ENCODE data around the gene TMEM8B. TPM values are rescaled to one million over a fixed set of nuclear protein-coding genes. Genes with fewer than 3 reads are reported as not detected.
A peak's percentile ranks its signal among the peaks of the same experiment; 100 is the strongest.

TMEM8B gene
- total RNA-seq, 2 experiments from 2014 or later: 6.2 to 6.6 TPM

DNA sequence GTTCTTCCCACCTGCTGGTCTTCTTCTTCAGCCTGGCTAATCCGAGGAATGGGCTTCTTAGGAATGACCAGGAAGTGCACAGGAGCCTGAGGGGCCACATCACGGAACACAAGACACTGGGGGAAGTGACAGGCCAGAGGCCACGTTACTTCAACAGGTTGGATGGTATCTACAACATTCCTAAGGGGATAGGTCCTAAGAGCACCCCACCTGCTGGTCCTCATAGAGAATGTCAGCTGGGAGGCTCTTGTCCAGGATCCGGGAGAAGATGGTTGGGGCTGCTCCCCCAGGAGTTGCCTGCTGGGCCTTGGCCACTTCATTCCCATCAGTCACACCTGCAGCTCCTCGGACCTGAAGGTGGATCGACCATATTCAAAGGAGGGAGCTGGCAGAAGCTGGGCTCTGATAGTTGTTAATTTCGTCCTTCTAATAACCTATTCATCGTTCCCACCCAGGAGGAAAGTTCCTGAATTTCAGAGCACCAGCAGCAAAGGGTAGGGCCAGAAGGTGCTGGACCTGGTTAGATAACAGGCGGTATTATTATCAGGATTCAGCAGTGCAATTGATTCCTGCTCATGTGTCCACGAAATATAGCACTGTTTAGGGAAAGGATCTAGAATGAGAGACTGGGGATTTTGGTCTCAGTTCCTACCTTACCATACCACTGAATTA lies 15.5 kb upstream of the TMEM8B start:
- H3K4me3 Mint-ChIP-seq: peak overlapping the region; percentile 92
- no peak overlapping the region for H3K27ac Mint-ChIP-seq
- no peaks in the 10 kb centered on the region for H3K27me3 Mint-ChIP-seq (ENCODE audit: low read depth)
- no peak for DNase-seq
- H3K4me1 Mint-ChIP-seq (ENCODE audit: low read depth): peaks cover 28% of the 10 kb centered on the region
- intact Hi-C loops (cut with micrococcal nuclease): loop anchor here (2.0 to 5.0 kb wide), 3 partner anchors 23 to 444 kb away; partner anchors contain the start of genes GNE and NPR2
- no peaks in the 10 kb centered on the region for H3K9me3 Mint-ChIP-seq
- CTCF ChIA-PET: interaction anchor here (1.0 to 2.3 kb wide), 7 partner anchors 12 to 197 kb away, joined by 3 to 15 read pairs (median 4); partner anchors contain the start of genes CREB3, FAM221B, GBA2 and RGP1
- no peaks in the 10 kb centered on the region for H3K36me3 Mint-ChIP-seq (ENCODE audit: low read depth)

- Mint-ChIP-seq H3K36me3 (ENCODE audit: low read depth) (no peaks in the 10 kb centered on the region), H3K9me3 (no peaks in the 10 kb centered on the region), H3K27ac (peak overlapping the region; percentile 86), H3K27me3 (ENCODE audit: low read depth) (no peaks in the 10 kb centered on the region), H3K4me3 (peak overlapping the region; percentile 92), H3K4me1 (ENCODE audit: low read depth) (peaks cover 28% of the 10 kb centered on the region)
- intact Hi-C loops (cut with micrococcal nuclease): loop anchor here (2.0 to 5.0 kb wide), 2 partner anchors 57 to 443 kb away; partner anchors contain the start of gene GNE
- CTCF ChIA-PET: interaction anchor here (0.5 to 2.3 kb wide), 10 partner anchors 11 to 198 kb away, joined by 3 to 15 read pairs (median 4); partner anchors contain the start of genes CREB3, FAM221B, GBA2 and RGP1
- DNase-seq: peak; percentile 55
Measured at GRCh38 chr9:35814106-35814840, 14.8 kb upstream of the TMEM8B start.

DNA sequence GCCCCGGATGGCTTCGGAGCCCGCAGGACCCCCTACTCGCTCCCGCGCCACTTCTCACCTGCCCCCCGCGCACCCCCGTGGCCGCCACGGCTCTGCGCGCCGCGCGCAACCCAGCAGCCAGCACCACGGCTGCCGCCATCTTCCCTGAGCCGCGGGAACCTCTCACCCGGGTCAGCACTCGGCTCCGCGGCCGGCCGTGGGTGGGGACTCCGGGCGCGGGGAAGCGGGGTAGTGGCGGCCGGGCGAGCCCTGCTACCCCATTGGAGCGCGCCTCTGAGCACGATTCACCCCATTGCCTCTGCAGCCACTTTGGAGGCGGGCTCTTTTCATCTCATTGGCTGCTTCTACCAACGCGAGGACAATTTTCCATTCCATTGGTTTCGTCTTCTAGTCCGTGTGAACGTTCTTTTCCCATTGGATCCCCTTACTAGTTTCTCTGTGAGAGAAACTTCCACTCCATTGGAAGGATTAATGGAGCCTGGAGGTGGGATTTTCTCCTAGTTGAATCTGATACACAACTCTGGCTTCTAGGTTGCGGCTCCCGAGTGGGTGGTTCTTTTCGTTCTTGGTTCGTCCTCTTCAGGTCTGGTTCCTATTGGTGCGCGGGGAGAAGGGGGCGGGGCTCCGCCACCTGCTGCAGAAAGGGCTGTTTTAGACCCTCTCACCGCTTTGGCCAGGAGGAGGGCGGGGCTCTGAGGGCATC lies 14.0 kb upstream of the TMEM8B start, which contains the start of gene HINT2:
Gene HINT2, minus strand, starts transcription at position 202 of the 703 bp plus-strand sequence. Its CDS starts 63 bp downstream, at position 139.
- DNase-seq: peak; percentile 98
- Mint-ChIP-seq H3K36me3 (ENCODE audit: low read depth) (no peaks in the 10 kb centered on the region), H3K4me1 (ENCODE audit: low read depth) (peaks cover 28% of the 10 kb centered on the region), H3K27ac (peak within 1 kb of the TSS; percentile 97), H3K9me3 (no peaks in the 10 kb centered on the region), H3K4me3 (peak within 1 kb of the TSS; percentile 92), H3K27me3 (ENCODE audit: low read depth) (no peaks in the 10 kb centered on the region)
- intact Hi-C loops (cut with micrococcal nuclease): loop anchor here (1.0 to 5.0 kb wide), 9 partner anchors 11 to 704 kb away; partner anchors contain the start of genes CREB3, GBA2, GNE and RGP1
- CTCF ChIA-PET: interaction anchor here (0.5 to 2.3 kb wide), 10 partner anchors 11 to 198 kb away, joined by 3 to 15 read pairs (median 4); partner anchors contain the start of genes CREB3, GBA2, RGP1 and TLN1

- intact Hi-C loops (cut with micrococcal nuclease): no loop called here
- H3K36me3 Mint-ChIP-seq (ENCODE audit: low read depth): no peaks in the 10 kb centered on the region
- H3K9me3 Mint-ChIP-seq: no peaks in the 10 kb centered on the region
- H3K4me1 Mint-ChIP-seq (ENCODE audit: low read depth): peaks cover 26% of the 10 kb centered on the region
- CTCF ChIA-PET: interaction anchor here (1.0 to 1.4 kb wide), 2 partner anchors 8 to 10 kb away, joined by 3 to 4 read pairs; no protein-coding TSS in a partner anchor
- no peak for DNase-seq
- no peaks in the 10 kb centered on the region for H3K27me3 Mint-ChIP-seq (ENCODE audit: low read depth)
- H3K27ac Mint-ChIP-seq: no peak overlapping the region
- H3K4me3 Mint-ChIP-seq: no peak overlapping the region
Measured at GRCh38 chr9:35816708-35817107, 12.3 kb upstream of the TMEM8B start.

DNA sequence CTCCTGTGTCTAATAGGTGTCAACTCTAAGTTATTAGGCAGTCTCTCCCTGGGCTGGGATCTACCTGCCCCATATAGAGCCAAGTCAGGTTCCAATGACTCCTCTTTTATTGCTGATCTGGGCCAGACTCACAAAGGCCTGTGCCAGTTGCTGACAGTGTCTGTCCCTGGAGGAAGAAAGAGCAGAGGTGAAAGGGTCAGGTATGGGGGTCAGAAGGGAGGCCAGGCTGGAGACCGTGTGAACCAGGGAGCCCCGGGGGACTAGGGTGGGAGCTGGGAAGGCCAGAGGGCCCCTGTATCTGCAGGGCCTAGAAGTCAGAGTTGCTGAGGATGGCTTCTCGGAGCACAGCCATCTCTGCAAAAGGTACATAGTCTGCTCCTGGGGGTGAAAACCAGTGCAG lies 10.7 kb upstream of the TMEM8B start:
- intact Hi-C loops (cut with micrococcal nuclease): no loop called here
- DNase-seq: no peak
- H3K27me3 Mint-ChIP-seq (ENCODE audit: low read depth): no peaks in the 10 kb centered on the region

GRCh38 chr9:35820076-35820475 lies 9.0 kb upstream of the TMEM8B start:
- intact Hi-C loops (cut with micrococcal nuclease): no loop called here
- Mint-ChIP-seq H3K36me3 (ENCODE audit: low read depth) (no peaks in the 10 kb centered on the region), H3K4me3 (no peak overlapping the region), H3K9me3 (no peaks in the 10 kb centered on the region), H3K4me1 (ENCODE audit: low read depth) (peaks cover 4% of the 10 kb centered on the region), H3K27me3 (ENCODE audit: low read depth) (no peaks in the 10 kb centered on the region), H3K27ac (no peak overlapping the region)
- CTCF ChIA-PET: interaction anchor here (1.4 kb wide), 1 partner anchor 29 kb away, joined by 3 read pairs; no protein-coding TSS in a partner anchor
- DNase-seq: no peak

More for the DNA sequence above, 10.7 kb upstream of the TMEM8B start:
- CTCF ChIA-PET: no interaction called here
- no peaks in the 10 kb centered on the region for H3K36me3 Mint-ChIP-seq (ENCODE audit: low read depth)
- H3K4me3 Mint-ChIP-seq: no peak overlapping the region
- H3K27ac Mint-ChIP-seq: no peak overlapping the region
- H3K4me1 Mint-ChIP-seq (ENCODE audit: low read depth): peaks cover 12% of the 10 kb centered on the region
- H3K9me3 Mint-ChIP-seq: no peaks in the 10 kb centered on the region

- intact Hi-C loops (cut with micrococcal nuclease): no loop called here
- CTCF ChIA-PET: interaction anchor here (0.8 to 2.3 kb wide), 2 partner anchors 33 to 89 kb away, joined by 4 to 11 read pairs; no protein-coding TSS in a partner anchor
Measured at GRCh38 chr9:35822926-35823325, 6.1 kb upstream of the TMEM8B start.

DNA sequence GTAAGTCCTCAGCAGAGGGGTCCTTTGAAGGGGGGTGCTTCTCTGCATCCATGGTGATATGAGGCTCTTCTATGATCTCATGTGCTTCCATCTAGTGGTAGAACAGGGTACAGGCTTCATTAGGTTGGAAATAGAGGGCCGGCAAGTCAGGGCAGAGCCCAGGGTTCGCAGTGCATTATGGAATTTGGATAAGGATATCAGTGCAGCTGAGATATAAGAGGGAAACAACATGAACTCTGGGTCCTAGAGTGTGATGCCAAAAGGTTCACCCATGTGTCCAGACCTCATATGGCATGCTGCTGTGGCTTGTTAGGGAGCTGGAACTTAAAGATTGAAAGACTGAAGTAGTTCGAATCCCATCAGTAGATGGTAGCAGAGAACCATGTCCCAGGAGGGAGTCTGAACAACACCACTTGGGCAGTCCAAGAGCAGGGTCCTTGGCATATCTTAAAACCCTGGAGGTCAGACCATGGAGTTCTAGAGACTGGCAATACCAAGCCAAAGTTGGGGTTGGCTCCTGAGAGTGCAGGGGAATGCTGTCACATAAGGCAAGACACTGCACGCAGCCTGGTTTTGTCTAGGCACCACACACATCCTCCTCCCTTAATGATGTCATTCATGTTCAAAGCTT lies 2.8 kb upstream of the TMEM8B start:
- Mint-ChIP-seq H3K27me3 (ENCODE audit: low read depth) (peaks cover 2% of the 10 kb centered on the region), H3K27ac (no peak overlapping the region), H3K9me3 (no peaks in the 10 kb centered on the region), H3K36me3 (ENCODE audit: low read depth) (no peaks in the 10 kb centered on the region), H3K4me1 (ENCODE audit: low read depth) (peaks cover 24% of the 10 kb centered on the region), H3K4me3 (peak overlapping the region; percentile 10)
- intact Hi-C loops (cut with micrococcal nuclease): loop anchor here (1.0 to 5.0 kb wide), 8 partner anchors 11 to 709 kb away; partner anchors contain the start of genes ATOSB, CREB3, HINT2 and RECK
- DNase-seq: peak; percentile 55
- CTCF ChIA-PET: interaction anchor here (0.6 to 2.5 kb wide), 35 partner anchors 8 to 210 kb away, joined by 3 to 33 read pairs (median 4); partner anchors contain the start of genes HINT2 and SPAG8

More at GRCh38 chr9:35822926-35823325, 6.1 kb upstream of the TMEM8B start:
- no peaks in the 10 kb centered on the region for H3K9me3 Mint-ChIP-seq
- H3K4me3 Mint-ChIP-seq: no peak overlapping the region
- H3K27ac Mint-ChIP-seq: no peak overlapping the region
- H3K4me1 Mint-ChIP-seq (ENCODE audit: low read depth): peaks cover 3% of the 10 kb centered on the region
- no peaks in the 10 kb centered on the region for H3K27me3 Mint-ChIP-seq (ENCODE audit: low read depth)
- DNase-seq: no peak
- H3K36me3 Mint-ChIP-seq (ENCODE audit: low read depth): no peaks in the 10 kb centered on the region

- peaks cover 24% of the 10 kb centered on the region for H3K4me1 Mint-ChIP-seq (ENCODE audit: low read depth)
- H3K9me3 Mint-ChIP-seq: no peaks in the 10 kb centered on the region
- no peaks in the 10 kb centered on the region for H3K36me3 Mint-ChIP-seq (ENCODE audit: low read depth)
- intact Hi-C loops (cut with micrococcal nuclease): loop anchor here (5.0 kb wide), 2 partner anchors 210 to 710 kb away; partner anchors contain the start of genes ATOSB and RECK
- DNase-seq: no peak
- H3K4me3 Mint-ChIP-seq: peak overlapping the region; percentile 9
- CTCF ChIA-PET: interaction anchor here (1.4 to 2.5 kb wide), 5 partner anchors 19 to 79 kb away, joined by 4 to 14 read pairs (median 8); no protein-coding TSS in a partner anchor
- no peak overlapping the region for H3K27ac Mint-ChIP-seq
- peaks cover 2% of the 10 kb centered on the region for H3K27me3 Mint-ChIP-seq (ENCODE audit: low read depth)
Measured at GRCh38 chr9:35827486-35827885, 1.5 kb upstream of the TMEM8B start.

DNA sequence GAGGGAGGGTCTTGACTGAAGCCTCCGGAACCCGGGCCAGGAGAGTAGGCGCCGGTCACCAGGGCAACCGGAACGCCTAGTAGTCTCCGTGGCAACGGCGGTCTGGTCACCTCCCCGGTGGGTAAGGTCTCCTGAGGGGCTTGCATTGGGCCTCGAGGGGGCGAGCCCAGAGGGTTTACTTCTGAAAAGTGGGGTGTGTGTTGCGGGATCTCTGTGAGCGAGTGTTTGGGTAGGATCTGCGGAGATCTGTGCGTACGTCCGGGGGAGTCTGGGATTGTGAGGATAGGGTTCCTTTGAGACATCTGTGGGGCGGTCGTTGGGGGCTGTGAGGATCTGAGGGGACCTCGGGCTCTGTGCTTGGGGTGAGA lies 328 bp upstream of the TMEM8B start, which contains the start of gene FAM221B:
Gene FAM221B, minus strand, starts transcription at position 17 of the 368 bp plus-strand sequence. CDS start 2,571 bp downstream, outside the sequence.
- Mint-ChIP-seq H3K9me3 (no peaks in the 10 kb centered on the region), H3K27ac (peak within 1 kb of the TSS; percentile 59), H3K27me3 (ENCODE audit: low read depth) (peaks cover 2% of the 10 kb centered on the region), H3K36me3 (ENCODE audit: low read depth) (no peaks in the 10 kb centered on the region), H3K4me3 (peak within 1 kb of the TSS; percentile 89), H3K4me1 (ENCODE audit: low read depth) (peaks cover 24% of the 10 kb centered on the region)
- CTCF ChIA-PET: interaction anchor here (1.0 to 2.2 kb wide), 3 partner anchors 15 to 54 kb away, joined by 3 to 11 read pairs (median 8); no protein-coding TSS in a partner anchor
- peak; percentile 35 for DNase-seq
- intact Hi-C loops (cut with micrococcal nuclease): loop anchor here (2.0 to 5.0 kb wide), 3 partner anchors 72 to 711 kb away; partner anchors contain the start of genes ATOSB and RECK

DNA sequence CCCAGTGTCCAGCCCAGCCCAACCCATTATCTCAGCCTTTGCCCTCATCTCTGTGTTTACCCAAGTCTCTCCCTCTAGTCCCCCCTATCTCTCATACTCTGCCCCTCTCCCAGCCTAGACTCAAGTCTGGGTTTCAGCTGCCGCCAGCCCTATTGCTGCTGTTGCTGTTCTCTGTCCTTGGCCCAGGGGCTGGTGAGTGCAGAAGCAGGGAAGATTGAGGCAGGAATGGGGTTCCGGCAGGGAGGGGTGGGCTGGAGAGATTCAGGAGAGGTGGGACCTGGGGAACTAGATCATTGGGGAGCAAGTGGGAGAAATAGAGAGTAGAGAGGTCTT lies 702 bp downstream of the TMEM8B start:
- no peak for DNase-seq
- Mint-ChIP-seq H3K9me3 (no peaks in the 10 kb centered on the region), H3K4me3 (peak overlapping the region; percentile 82), H3K36me3 (ENCODE audit: low read depth) (no peaks in the 10 kb centered on the region), H3K27me3 (ENCODE audit: low read depth) (peaks cover 2% of the 10 kb centered on the region), H3K4me1 (ENCODE audit: low read depth) (peaks cover 24% of the 10 kb centered on the region), H3K27ac (no peak overlapping the region)
- intact Hi-C loops (cut with micrococcal nuclease): loop anchor here (2.0 to 5.0 kb wide), 3 partner anchors 73 to 712 kb away; partner anchors contain the start of genes ATOSB and RECK
- CTCF ChIA-PET: no interaction called here
